Thyroid gland (tissue), 4 donors: ENCODE data around the gene CRK. TPM values are rescaled to one million over a fixed set of nuclear protein-coding genes. Genes with fewer than 3 reads are reported as not detected.
"Not testable (repeated sequence)": the region's sequence is repeated elsewhere in the genome, so short reads cannot be mapped to it uniquely, and the experiment has no call there.

ENCODE experiments used
- DNase-seq, 2 donors: peaks; one replicate each; pipeline ENCODE4 v3.0.0-alpha.2; 2019
- H3K27ac ChIP-seq, 3 donors: fragments of 200-600 bp; sonication (generic); 1 replicate in 2 of 3; 2 replicates in 1 of 3; pipeline ENCODE4 v1.5.1; 2016 to 2019; ENCODE audit warnings: mild to moderate bottlenecking in 1 of 3, moderate library complexity in 1 of 3
- H3K27me3 ChIP-seq: fragments of 200-600 bp; sonication (generic); one replicate; pipeline ENCODE4 v1.5.1; 2019
- H3K36me3 ChIP-seq, 2 donors: fragments of 200-600 bp; sonication (generic); one replicate each; pipeline ENCODE4 v1.5.1; 2016 to 2019
- H3K4me1 ChIP-seq, 2 donors: fragments of 200-600 bp; sonication (generic); one replicate each; pipeline ENCODE4 v1.5.1; 2017 to 2019
- H3K4me3 ChIP-seq, 3 donors: fragments of 200-600 bp; sonication (generic); replicated peaks in 1 of 3; 1 replicate in 2 of 3; 2 replicates in 1 of 3; pipeline ENCODE4 v1.5.1; 2016; ENCODE audit warnings: mild to moderate bottlenecking in 1 of 3
- H3K9me3 ChIP-seq: fragments of 200-600 bp; sonication (generic); one replicate; pipeline ENCODE4 v1.5.1; 2017
- CTCF ChIP-seq, 6 experiments: fragments of 200-600 bp in 3 of 6; fragments of 450-650 bp in 3 of 6; sonication (generic) in 3 of 6; IDR thresholded peaks; one replicate each; pipeline ENCODE4 v1.5.1; 2016 to 2019; ENCODE audit warnings: antibody characterized with exemption in 6 of 6, mild to moderate bottlenecking in 2 of 6, inconsistent platforms in 1 of 6, moderate library complexity in 1 of 6
- POLR2A ChIP-seq, 2 donors: fragments of 450-650 bp; IDR thresholded peaks; one replicate each; pipeline ENCODE4 v1.6.1; 2017; ENCODE audit warnings: antibody characterized with exemption in 2 of 2, mild to moderate bottlenecking in 2 of 2, moderate library complexity in 1 of 2
- WGBS, 2 donors: methylation state at CpG; one replicate each; pipeline ENCODE4 v1.1.5; 2017; 5-methylcytosine and 5-hydroxymethylcytosine counted together
- intact Hi-C: fragments of 100-400 bp; cut with DNase I; formaldehyde crosslinking; loops from one replicate; pipeline ENCODE4 v1.15.1; 2023
- total RNA-seq, 4 donors: library from RNA; depleted of rRNA; stranded (reverse); fragments of >200 nt; gene quantifications; one replicate each; pipeline ENCODE4 v1.2.3, GENCODE V29; 2016

The CRK gene
- total RNA-seq, 4 donors from 2014 or later, result 89.6 to 140 (median 98.7) TPM

DNA sequence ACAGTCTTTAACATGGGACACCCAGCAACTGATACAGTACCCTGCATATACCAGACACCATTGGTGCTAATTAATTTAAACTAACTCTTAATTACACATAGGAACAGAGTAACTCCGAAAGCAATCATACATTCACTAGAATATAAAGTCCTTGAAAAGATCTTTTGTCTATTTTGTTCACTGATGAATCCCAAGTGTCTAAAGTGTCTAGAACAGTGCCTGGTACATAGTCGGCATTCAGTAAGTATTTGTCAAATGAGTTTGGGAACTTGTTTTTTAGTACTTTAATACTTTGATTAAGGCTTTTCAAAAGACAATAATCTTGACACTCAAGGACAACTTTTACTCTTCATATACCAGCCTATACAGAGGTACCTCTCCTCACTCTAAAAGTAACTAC is 69.8 kb downstream of the CRK start:
- H3K4me1 ChIP-seq, result peaks cover 70 to 80% of the 10 kb centered on the region in 2 donors
- H3K27me3 ChIP-seq, result no peaks in the 10 kb centered on the region
- DNase-seq, result no peak
- H3K4me3 ChIP-seq, result no peak overlapping the region
- H3K9me3 ChIP-seq, result no peaks in the 10 kb centered on the region
- no peak for TF ChIP-seq POLR2A (IDR thresholded peaks at IDR 0.05)
- TF ChIP-seq CTCF (IDR thresholded peaks at IDR 0.05), result no peak
- H3K36me3 ChIP-seq, result no peaks in the 10 kb centered on the region
- 79 to 80% methylated on average over 2 of the region's 2 CpGs for WGBS, 2 donors
- no peak overlapping the region for H3K27ac ChIP-seq
- intact Hi-C loops, result loop anchor here (10.0 kb wide), 1 partner anchor 69 kb away; the partner anchor contains the start of gene CRK

GRCh38 chr17:1385861-1386260 is 70.2 kb downstream of the CRK start:
- WGBS, 2 donors, result 24 to 26% methylated on average over 2 of the region's 2 CpGs
- H3K27me3 ChIP-seq, result no peaks in the 10 kb centered on the region
- H3K4me3 ChIP-seq, result no peak overlapping the region
- no peaks in the 10 kb centered on the region for H3K36me3 ChIP-seq
- H3K4me1 ChIP-seq, result peaks cover 70 to 80% of the 10 kb centered on the region in 2 donors
- intact Hi-C loops, result loop anchor here (10.0 kb wide), 1 partner anchor 69 kb away; the partner anchor contains the start of gene CRK
- H3K9me3 ChIP-seq, result no peaks in the 10 kb centered on the region
- no peak for DNase-seq
- no peak for TF ChIP-seq CTCF (IDR thresholded peaks at IDR 0.05)
- no peak for TF ChIP-seq POLR2A (IDR thresholded peaks at IDR 0.05)
- H3K27ac ChIP-seq, result peak overlapping the region in 1 of 3 donors; percentile 3

DNA sequence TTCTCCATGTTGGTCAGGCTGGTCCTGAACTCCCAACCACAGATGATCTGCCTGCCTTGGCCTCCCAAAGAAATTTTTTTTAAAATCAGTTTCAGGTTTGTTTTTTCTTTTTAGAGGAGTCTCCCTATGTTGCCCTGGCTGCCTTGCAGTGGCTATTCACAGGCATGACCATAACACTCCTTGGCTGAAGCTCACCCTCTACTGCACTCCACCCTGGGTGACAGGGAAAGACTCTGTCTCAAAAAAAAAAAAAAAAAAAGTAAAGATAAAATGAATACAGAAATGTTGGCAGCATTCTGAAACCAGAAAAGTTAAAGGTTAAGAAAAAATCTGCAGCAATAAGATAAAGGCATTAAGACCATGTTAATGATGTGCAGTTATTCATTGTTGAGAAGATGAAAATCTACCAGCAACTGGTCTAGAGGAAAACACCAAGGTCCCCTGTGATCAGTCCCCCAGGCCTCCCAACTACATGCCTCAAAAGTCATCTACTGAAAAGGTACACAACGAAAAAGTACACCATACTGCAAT is 71.1 kb downstream of the CRK start:
- TF ChIP-seq CTCF (IDR thresholded peaks at IDR 0.05), result no peak
- Histone ChIP-seq H3K4me3 (no peak overlapping the region), H3K27me3 (no peaks in the 10 kb centered on the region), H3K36me3 (no peaks in the 10 kb centered on the region), H3K9me3 (no peaks in the 10 kb centered on the region), H3K4me1 (peaks cover 70 to 80% of the 10 kb centered on the region in 2 donors), H3K27ac (peak overlapping the region in 1 of 3 donors; percentile 23)
- intact Hi-C loops, result loop anchor here (10.0 kb wide), 1 partner anchor 70 kb away; the partner anchor contains the start of gene CRK
- 0 to 13% methylated on average over 1 of the region's 1 CpG for WGBS, 2 donors
- DNase-seq, result no peak

DNA sequence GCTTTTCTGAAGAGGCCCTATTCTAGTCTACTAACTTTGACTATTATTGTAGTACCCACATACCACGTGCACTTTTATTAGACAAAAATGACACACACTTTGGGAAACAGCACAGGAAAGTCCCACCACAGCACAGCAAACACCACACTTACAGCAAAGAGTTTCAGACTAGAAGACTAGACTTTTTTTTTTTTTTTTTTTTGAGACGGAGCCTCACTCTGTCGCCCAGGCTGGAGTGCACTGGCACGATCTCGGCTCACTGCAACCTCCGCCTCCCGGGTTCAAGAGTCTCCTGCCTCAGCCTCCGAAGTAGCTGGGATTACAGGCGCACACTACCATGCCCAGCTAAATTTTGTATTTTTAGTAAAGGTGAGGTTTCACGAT is 76.1 kb downstream of the CRK start:
- TF ChIP-seq POLR2A (IDR thresholded peaks at IDR 0.05) (no peak), CTCF (IDR thresholded peaks at IDR 0.05) (no peak)
- peaks cover 83 to 91% of the 10 kb centered on the region in 2 donors for H3K4me1 ChIP-seq
- H3K27ac ChIP-seq, result no peak overlapping the region
- no peaks in the 10 kb centered on the region for H3K36me3 ChIP-seq
- intact Hi-C loops, result loop anchor here (10.0 kb wide), 1 partner anchor 75 kb away; the partner anchor contains the start of gene CRK
- 65 to 69% methylated on average over 10 of the region's 10 CpGs for WGBS, 2 donors
- DNase-seq, result no peak
- no peaks in the 10 kb centered on the region for H3K27me3 ChIP-seq
- H3K4me3 ChIP-seq, result no peak overlapping the region
- H3K9me3 ChIP-seq, result no peaks in the 10 kb centered on the region

- Histone ChIP-seq H3K27ac (peak overlapping the region in 1 of 3 donors; percentile 1), H3K9me3 (no peaks in the 10 kb centered on the region), H3K36me3 (no peaks in the 10 kb centered on the region), H3K4me3 (no peak overlapping the region), H3K4me1 (peaks cover 84 to 88% of the 10 kb centered on the region in 2 donors), H3K27me3 (no peaks in the 10 kb centered on the region)
- 73 to 84% methylated on average over 11 of the region's 11 CpGs for WGBS, 2 donors
- intact Hi-C loops, result no loop called here
- TF ChIP-seq CTCF (IDR thresholded peaks at IDR 0.05), result no peak
- no peak for TF ChIP-seq POLR2A (IDR thresholded peaks at IDR 0.05)
- DNase-seq, result no peak
Measured at GRCh38 chr17:1379208-1379929, 76.7 kb downstream of the CRK start.

DNA sequence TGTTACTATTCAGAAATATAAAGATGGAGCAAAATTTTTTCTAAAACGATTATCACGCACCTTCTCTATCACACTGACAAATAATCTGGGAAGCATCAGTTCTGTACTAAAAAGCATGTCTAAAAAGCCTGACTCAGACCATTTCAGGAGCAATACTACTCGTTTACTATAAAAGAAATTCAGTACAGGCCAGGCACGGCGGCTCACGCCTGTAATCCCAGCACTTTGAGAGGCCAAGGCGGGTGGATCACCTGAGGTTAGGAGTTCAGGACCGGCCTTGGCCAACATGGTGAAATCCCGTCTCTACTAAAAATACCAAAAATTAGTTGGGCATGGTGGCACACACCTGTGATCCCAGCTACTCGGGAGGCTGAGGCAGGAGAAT is 77.6 kb downstream of the CRK start:
- H3K4me1 ChIP-seq, result peaks cover 79 to 86% of the 10 kb centered on the region in 2 donors
- intact Hi-C loops, H3K27me3 ChIP-seq, H3K4me3 ChIP-seq, H3K9me3 ChIP-seq, H3K36me3 ChIP-seq, DNase-seq: not testable (repeated sequence)
- 83 to 84% methylated on average over 10 of the region's 10 CpGs for WGBS, 2 donors
- H3K27ac ChIP-seq, result peak overlapping the region in 1 of 3 donors; percentile 1
